22Rv1 (cell line): ENCODE results near the gene CDCP1.

Source experiments
- H3K27ac ChIP-seq: fragments of 450-650 bp; 2 replicates; pipeline ENCODE4 v1.5.1; 2017
- ZFX ChIP-seq: fragments of 450-650 bp; IDR thresholded peaks from 2 replicates; pipeline ENCODE4 v1.6.1; 2017; ENCODE audit warnings: antibody characterized with exemption, borderline replicate concordance
- TF ChIP-seq, protein P1 (sequence below): fragments of 450-650 bp; IDR thresholded peaks from 2 replicates; pipeline ENCODE4 v1.5.1; 2017; ENCODE audit warnings: mild to moderate bottlenecking

The CDCP1 gene

DNA sequence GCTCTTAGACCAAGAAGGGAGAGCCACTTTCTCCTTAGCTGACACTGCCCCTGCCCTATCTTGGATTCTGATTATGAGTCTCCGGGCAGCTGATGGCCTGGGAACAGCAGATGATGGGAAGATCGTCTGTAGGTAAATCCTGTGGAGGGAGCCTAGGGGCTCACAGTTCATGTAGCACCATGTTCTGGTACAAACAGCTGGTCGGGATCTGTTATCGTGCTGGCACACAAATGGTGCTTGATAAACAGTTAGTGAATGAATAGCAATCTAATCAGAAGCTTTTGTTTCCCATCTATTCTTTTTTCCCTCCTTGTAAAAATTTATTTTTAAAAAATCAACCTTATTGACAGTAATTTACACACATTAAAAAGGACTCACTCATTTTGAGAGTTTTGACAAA, 26.8 kb downstream of the CDCP1 start:
- H3K27ac ChIP-seq = no peak overlapping the region
- no peak for TF ChIP-seq ZFX
- TF ChIP-seq, protein P1, sequence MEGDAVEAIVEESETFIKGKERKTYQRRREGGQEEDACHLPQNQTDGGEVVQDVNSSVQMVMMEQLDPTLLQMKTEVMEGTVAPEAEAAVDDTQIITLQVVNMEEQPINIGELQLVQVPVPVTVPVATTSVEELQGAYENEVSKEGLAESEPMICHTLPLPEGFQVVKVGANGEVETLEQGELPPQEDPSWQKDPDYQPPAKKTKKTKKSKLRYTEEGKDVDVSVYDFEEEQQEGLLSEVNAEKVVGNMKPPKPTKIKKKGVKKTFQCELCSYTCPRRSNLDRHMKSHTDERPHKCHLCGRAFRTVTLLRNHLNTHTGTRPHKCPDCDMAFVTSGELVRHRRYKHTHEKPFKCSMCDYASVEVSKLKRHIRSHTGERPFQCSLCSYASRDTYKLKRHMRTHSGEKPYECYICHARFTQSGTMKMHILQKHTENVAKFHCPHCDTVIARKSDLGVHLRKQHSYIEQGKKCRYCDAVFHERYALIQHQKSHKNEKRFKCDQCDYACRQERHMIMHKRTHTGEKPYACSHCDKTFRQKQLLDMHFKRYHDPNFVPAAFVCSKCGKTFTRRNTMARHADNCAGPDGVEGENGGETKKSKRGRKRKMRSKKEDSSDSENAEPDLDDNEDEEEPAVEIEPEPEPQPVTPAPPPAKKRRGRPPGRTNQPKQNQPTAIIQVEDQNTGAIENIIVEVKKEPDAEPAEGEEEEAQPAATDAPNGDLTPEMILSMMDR = no peak

DNA sequence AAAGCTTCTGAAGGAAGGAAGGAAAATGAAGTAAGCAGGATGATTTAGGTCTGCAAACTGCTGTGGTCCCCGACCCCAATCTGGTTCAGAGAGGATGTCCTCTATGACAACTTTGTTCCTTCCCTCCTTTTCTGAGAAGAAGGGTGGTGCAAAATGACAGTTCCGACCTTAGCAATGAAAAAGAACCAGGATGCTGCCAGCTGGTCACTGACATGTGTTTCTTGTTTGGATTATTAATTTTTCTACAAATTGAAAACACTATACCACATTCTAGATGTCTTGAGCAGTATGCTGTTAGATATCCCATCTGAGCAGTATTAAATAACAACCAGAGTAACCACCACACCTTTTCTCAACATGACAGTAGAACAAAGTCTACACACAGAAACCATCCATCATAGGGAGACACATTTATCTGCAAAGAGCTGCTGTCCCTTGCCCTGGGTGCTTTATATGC, 27.5 kb downstream of the CDCP1 start:
- no peak for TF ChIP-seq ZFX
- no peak overlapping the region for H3K27ac ChIP-seq

DNA sequence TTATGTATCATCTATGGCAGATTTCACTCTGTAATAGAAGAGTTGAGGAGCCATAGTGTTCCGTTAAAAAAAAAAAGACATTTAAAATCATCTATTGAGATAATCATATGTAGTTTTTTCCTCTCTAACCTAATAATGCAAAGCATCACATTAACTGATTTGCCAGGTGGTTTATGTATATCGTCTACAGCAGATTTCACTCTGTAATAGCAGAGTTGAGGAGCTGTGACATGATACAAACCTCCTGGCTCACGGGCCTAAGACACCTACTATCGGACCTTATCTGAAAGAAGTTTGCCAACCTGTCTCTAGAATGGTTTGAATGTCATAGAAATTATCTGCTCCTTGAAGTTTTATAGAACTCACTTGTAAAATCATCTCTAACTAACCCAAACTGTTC, 29.8 kb downstream of the CDCP1 start:
- no peak overlapping the region for H3K27ac ChIP-seq
- TF ChIP-seq ZFX = no peak

DNA sequence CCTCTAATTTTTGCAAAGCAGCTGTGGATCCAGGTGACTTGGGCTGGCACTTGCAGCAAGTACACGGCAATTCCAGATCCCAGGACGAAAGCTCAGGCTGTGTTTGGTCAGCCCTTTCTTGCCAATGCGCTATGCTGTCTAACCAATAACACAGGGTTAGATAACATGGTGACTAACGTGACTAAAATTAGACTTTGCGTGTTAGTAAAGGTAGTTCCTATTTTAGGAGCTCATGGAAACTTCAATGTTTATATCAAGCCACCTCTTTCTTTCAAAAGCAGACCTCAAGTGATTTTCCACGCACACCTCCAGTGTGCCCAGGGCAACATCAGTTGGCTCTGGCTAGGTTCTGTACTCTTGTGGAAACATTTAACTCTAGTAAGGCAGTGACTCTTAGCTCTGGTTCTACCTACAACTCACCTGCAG, 32.5 kb downstream of the CDCP1 start:
- H3K27ac ChIP-seq = no peak overlapping the region
- no peak for TF ChIP-seq ZFX
- TF ChIP-seq, protein P1 = no peak

DNA sequence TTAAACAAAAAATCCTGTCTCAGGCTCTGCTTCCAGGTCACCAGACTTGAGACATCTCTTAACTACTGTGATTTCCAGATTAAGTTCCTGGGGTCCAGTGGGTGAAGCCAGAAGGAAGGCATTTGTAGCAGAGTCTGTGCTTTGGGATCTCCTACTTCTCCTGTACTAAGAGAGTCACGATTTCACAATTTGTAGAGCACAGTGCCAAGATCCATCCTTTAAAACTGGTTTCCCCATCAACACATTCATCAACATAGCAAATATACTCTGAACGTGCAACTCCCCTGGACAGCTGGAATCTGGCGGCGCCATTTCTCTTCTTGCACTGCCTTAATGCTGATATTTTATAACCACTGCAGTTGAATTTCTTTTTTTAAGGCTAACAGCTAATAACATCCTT, 33.2 kb downstream of the CDCP1 start:
- TF ChIP-seq ZFX = no peak
- TF ChIP-seq, protein P1 = no peak
- no peak overlapping the region for H3K27ac ChIP-seq

DNA sequence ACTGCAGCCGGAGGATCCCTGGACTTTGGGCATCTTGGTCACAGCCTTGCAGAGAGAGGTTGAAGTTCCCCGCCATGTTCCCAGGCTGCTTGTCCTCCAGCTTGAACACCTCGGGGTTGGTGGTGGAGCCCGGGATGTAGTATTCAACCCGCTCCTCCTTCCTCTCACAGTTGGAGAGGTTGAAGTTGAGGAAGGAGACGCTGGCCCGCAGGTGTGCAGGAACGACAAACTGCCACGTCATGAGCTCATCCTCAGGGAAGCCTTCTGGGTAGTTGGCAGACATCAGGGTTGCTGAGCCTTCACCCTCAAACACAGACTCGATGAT, 35.7 kb downstream of the CDCP1 start:
- H3K27ac ChIP-seq = no peak overlapping the region
- no peak for TF ChIP-seq ZFX
- TF ChIP-seq, protein P1 = no peak

DNA sequence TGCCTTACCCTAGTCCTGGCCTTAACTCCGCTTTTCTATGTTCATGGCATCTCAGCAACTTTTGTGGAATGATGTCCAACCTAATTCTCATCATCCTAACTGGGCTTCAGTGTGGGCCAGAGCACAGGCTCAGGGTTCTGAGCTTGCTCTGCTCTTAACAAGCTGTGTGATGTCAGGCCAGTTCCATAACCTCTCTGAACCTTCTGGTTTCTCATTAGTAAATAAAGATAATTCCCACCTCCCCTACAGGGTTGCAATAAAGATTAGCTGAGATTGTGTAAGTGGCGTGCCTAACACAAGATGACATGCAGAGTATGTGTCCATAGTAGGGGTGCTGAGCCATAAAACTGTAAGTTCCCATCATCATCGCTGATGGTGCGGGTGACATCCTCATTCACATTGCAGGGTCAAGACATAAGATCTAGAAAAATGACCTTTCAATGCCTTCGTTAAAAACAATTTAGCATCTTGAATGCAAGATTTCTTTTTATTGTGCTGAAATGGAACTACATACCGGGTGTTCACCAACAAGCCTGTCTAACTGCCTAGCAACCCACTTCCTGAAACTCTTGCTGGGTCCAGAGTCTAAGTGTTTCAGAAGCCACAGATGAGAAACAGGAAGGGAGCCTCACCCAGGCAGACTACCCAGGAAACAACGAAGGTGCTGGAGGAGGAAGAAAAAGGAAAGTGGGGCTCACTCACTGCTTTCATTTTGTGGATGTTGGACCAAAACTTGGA, 36.2 kb downstream of the CDCP1 start:
- no peak for TF ChIP-seq ZFX
- TF ChIP-seq, protein P1 = no peak
- H3K27ac ChIP-seq = no peak overlapping the region

DNA sequence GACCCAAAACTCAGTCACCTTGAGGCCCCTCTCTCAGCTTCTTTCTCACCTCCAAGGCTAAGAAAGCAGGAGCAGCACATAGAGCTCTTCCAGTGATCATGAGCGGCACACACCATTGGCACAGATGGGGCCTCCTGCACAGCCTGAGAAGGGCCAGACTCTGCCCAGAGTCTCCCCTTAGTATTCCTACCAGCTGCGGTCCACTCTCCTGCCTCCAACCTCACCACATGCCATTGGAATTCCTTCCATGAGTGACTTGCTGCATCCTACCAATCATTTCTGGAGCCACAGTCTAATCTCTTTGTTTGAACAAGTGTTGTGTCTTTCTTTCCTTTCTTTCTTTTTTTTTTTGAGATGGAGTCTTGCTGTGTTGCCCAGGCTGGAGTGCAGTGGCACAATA, 39.3 kb downstream of the CDCP1 start:
- no peak overlapping the region for H3K27ac ChIP-seq
- TF ChIP-seq, protein P1 = no peak
- no peak for TF ChIP-seq ZFX
